GM12801 (cell line): ENCODE measurements around the gene TSC22D2.

Source experiments
- TF ChIP-seq, protein P1 (sequence below): IDR thresholded peaks from one replicate; pipeline ENCODE4 v1.5.1; 2011; ENCODE audit warnings: control low read depth; ENCODE audit not compliant: insufficient read length; ENCODE audit errors: extremely low read depth

Gene TSC22D2

DNA sequence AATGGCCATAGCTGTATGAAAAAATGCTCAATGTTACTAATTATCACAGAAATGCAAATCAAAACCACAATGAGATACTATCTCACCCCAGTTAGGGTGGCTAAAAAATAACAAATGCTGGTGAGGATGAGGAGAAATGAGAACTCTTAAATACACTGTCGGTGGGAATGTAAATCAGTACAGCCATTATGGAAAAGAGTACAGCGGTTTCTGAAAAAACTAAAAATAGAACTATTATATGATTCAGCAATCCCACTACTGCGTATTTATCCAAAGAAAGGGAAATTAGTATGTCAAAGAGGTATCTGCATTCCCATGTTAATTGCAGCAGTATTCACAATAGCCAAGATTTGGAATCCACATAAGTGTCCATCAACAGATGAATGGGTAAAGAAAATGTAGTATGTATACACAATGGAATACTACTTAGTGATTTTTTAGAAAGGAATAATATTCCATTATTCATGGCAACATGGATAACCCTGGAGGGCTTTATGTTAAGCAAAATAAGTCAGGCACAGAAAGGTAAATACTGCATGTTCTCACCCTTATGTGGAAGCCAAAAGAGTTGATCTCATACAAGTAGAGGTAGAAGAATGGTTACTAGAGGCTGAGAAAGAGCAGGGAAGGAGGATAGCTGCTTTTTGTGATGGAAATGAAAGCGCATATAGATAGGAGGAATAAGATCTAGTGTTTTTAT is 103.2 kb downstream of the TSC22D2 start:
- TF ChIP-seq, protein P1, sequence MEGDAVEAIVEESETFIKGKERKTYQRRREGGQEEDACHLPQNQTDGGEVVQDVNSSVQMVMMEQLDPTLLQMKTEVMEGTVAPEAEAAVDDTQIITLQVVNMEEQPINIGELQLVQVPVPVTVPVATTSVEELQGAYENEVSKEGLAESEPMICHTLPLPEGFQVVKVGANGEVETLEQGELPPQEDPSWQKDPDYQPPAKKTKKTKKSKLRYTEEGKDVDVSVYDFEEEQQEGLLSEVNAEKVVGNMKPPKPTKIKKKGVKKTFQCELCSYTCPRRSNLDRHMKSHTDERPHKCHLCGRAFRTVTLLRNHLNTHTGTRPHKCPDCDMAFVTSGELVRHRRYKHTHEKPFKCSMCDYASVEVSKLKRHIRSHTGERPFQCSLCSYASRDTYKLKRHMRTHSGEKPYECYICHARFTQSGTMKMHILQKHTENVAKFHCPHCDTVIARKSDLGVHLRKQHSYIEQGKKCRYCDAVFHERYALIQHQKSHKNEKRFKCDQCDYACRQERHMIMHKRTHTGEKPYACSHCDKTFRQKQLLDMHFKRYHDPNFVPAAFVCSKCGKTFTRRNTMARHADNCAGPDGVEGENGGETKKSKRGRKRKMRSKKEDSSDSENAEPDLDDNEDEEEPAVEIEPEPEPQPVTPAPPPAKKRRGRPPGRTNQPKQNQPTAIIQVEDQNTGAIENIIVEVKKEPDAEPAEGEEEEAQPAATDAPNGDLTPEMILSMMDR = no peak

DNA sequence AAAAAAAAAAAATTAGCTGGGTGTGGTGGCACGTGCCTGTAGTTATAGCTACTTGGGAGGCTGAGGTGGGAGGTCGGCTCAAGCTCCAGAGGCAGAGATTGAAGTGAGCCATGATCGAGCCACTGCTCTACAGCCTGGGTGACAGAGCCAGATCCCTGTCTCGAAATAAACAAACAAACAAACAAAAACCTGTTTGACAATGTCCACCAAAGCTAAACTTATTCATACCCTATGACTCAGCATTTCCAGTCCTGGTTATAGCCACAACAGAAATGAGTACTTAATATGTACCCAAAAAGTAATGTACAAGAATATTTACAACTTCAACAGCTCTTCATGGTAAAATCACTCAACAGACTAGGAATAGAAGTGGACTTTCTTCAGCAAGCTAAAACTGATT is 107.1 kb downstream of the TSC22D2 start:
- TF ChIP-seq, protein P1 = no peak
